Prostate gland (tissue), 2 donors: ENCODE measurements around the gene MUC21.

Experiments used
- CTCF ChIP-seq, 4 experiments: fragments of 200-600 bp in 2 of 4; fragments of 450-650 bp in 2 of 4; sonication (generic) in 2 of 4; IDR thresholded peaks; 1 replicate in 3 of 4; 2 replicates in 1 of 4; pipeline ENCODE4 v1.5.1; 2016 to 2019; ENCODE audit warnings: antibody characterized with exemption in 4 of 4, mild to moderate bottlenecking in 2 of 4, moderate library complexity in 2 of 4
- POLR2A ChIP-seq: fragments of 450-650 bp; IDR thresholded peaks from one replicate; pipeline ENCODE4 v1.6.1; 2016; ENCODE audit warnings: antibody characterized with exemption, mild to moderate bottlenecking
- POLR2AphosphoS5 ChIP-seq: sonication (generic); formaldehyde crosslinking; IDR thresholded peaks from one replicate; pipeline ENCODE4 v1.6.1; 2017; ENCODE audit warnings: antibody characterized with exemption

- no peak for TF ChIP-seq CTCF (IDR thresholded peaks at IDR 0.05)
- TF ChIP-seq POLR2A, result no peak
- TF ChIP-seq POLR2AphosphoS5, result no peak
Measured at GRCh38 chr6:30938730-30939129, 44.8 kb upstream of the MUC21 start.
